ENCODE data around the gene AADAC.
"Not testable (repeated sequence)": the region's sequence is repeated elsewhere in the genome, so short reads cannot be mapped to it uniquely, and the experiment has no call there.

Gene AADAC, protein sequence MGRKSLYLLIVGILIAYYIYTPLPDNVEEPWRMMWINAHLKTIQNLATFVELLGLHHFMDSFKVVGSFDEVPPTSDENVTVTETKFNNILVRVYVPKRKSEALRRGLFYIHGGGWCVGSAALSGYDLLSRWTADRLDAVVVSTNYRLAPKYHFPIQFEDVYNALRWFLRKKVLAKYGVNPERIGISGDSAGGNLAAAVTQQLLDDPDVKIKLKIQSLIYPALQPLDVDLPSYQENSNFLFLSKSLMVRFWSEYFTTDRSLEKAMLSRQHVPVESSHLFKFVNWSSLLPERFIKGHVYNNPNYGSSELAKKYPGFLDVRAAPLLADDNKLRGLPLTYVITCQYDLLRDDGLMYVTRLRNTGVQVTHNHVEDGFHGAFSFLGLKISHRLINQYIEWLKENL

DNA sequence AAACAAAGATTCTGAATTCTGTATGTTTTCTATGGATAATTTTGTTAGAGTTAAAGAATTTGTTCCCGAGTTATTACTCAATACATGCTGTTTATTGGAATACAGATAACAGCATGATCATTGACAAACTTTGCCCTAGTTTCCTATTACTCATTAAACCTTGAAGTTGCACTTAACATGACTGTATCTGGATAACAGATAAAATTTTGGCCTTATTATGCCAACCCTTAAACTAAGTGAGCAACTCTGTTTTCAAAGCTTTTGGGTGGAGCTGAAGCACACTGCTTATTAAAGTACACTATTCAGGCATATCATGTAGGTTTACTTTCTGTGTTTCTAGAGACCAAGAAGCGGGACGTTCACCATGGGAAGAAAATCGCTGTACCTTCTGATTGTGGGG is at the start of gene AADAC:
Gene AADAC (plus strand): TSS at position 318 of the 400 bp plus-strand sequence. CDS start 47 bp downstream, at position 365.
- FAIRE-seq = no peak

DNA sequence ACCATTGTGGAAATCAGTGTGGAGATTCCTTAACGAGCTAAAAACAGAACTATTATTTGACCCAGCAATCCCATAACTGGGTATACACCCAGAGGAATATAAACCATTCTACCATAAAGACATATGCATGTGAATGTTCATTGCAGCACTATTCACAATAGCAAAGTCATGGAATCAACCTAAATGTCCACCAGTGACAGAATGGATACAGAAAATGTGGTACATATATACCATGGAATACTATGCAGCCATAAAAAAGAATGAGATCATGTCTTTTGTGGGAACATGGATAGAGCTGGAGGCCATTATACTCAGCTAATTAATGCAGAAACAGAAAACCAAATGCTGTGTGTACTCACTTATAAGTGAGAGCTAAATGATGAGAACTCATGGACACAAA is 49.2 kb upstream of the AADAC start:
- FAIRE-seq = not testable (repeated sequence)

- no peak for FAIRE-seq
These were observed 48.2 kb upstream of the AADAC start for GRCh38 chr3:151765685-151766084.

DNA sequence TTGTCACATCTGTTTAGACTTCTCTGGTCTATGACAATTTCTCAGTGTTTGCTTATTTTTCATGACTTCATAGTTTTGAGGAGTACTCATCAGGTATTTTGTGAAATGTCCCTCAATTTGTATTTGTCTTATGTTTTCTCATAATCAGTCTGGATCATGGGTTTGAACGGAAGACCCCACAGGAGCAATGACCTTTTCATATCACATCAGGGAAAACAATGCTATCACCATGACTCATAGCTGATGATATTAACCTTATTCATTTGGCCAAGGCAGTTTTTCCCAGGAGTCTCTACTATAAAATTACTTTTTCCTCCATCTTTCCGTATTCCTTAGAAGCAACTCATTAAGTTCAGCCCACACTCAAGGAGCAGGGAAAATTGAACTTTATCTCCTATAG is 47.5 kb upstream of the AADAC start:
- FAIRE-seq = no peak

DNA sequence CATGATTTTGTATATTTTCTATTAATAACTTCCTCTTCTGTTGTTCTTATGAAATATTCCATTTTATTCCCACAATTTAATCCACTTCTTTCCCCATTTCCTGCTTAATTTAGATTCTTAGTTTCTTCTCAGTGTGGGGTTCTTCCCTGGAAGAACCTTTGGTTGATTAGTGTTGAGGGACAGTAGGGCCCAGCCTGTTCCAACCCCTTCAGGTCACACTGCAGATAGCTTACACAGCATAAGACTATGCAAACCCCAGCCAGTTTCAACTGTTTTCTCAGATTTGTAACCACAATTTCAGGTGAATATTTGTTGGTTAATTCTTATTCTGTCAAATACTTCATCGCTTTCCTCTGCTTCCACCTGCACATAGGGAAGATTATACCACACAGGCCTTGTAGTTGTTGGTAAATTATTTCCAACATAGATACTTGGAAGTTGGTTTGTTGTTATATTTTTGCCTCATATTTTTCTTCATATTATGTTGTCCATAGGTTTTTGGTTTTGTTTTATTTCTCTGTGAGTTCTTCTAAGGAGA is 45.5 kb upstream of the AADAC start:
- no peak for FAIRE-seq

GRCh38 chr3:151769175-151769574 is 44.7 kb upstream of the AADAC start:
- no peak for FAIRE-seq

GRCh38 chr3:151770956-151771355 is 43.0 kb upstream of the AADAC start:
- FAIRE-seq = no peak

DNA sequence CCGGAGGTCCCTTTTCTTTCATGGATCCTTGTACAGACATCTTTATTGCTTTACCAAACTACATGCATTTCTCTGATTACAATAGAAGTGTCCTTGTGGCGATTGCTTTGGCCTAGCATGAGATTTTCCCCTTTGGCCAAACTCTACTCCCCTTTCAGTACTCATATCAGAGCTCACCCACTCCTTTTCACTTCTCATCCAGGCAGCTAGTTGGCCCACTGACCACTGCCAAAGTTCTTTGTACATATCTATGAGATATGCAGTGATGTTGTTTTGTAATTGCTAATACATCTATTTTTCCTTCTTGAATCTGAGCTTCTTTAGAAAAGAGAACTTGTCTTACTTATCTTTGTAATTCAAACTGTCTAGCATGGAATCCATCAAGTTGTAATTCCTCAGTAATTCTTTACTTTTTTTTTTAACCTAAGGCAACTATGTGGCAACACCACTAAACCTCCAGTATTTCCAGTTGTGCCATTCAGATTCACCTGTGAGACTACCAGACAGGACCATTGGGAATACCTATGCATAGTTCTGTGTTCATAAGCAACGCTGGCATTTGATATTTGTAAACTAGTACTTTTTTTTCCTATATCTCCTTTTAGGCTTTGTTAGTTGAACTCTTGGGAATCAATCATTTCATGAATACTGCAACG is 41.0 kb upstream of the AADAC start:
- FAIRE-seq = no peak

DNA sequence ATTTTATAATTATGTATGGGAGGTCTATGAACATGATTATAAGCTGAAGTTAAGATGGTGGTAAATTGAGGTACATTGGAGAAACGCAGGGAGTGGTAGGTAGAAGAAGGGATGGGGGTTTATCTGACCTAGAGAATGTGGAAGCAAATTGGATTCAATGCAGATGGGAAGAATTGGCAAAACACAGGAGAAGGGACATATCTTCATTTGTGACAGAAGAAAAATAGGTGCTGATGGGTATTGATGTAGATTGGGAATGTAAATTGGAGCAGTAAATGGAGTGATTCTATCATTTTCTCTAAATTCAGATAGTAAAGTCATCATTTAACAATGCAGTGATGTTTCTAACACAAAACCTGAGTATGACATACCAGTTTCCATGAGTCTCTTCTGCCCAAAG is 39.7 kb upstream of the AADAC start:
- no peak for FAIRE-seq

GRCh38 chr3:151774910-151775309 is 39.0 kb upstream of the AADAC start:
- no peak for FAIRE-seq

DNA sequence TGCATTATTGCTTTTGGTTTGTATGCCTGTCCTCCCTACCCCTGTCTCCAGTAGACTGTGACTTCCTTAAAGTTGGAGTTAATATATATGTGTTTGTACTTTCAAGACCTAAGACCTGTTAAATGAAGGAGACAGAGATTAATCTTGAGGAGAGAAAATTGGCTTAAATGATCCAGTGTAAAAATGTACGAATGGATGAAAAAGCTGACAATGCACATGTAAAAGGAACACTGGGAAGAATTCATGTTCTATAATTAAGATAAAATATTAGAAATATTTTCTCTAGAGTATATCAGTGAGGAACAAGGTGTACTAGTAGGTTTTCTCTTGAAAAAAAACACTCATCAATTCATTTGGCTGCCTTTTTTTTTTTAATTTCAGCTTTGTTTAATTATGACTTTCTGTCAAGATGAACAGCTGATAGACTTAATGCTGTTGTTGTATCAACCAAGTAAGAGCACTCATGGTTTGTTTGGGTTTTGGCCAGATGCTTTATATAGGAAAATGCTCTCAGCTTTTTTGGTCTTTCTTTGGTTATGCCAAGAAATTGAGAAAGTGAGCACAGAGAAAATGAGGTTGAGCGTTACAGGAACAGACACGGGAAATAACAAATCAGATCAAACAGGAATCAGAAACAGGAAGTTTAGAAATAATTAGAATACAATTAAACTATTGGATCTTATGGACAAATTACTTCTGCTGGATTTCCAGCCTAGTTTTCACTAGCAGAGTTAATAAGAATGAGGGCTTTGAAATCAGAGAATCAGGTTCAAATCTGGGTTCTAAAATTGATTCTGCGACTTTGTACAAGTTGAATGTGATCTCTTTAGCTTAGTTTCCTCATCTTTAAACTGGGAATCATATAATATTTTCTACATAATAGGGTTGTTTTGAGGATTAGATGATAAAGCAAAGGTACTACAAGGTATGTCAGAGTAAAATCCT is 38.3 kb upstream of the AADAC start:
- no peak for FAIRE-seq

- no peak for FAIRE-seq
These were observed 37.6 kb upstream of the AADAC start for GRCh38 chr3:151776259-151776740.

GRCh38 chr3:151777880-151778279 is 36.0 kb upstream of the AADAC start:
- FAIRE-seq = no peak

- no peak for FAIRE-seq
These were observed 26.3 kb upstream of the AADAC start for GRCh38 chr3:151787626-151788025.

DNA sequence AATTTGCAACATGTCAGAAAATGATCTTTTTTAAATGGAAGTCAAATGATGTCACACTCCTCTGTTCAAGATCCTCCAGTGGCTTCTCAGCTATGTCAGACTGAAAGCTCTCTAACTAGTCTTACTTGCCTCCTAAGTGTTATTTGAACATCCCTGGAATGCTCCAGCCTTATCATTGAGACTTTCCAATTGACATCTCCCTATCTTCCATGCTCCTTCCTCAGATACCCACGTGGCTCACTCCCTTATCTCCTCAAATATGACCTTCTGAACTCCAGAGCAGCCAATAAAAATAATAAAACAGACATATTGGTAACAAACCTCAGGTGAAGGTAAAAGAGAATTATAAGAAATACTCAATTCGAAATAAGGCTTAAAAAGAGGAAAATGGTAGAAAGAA is 25.5 kb upstream of the AADAC start:
- no peak for FAIRE-seq

DNA sequence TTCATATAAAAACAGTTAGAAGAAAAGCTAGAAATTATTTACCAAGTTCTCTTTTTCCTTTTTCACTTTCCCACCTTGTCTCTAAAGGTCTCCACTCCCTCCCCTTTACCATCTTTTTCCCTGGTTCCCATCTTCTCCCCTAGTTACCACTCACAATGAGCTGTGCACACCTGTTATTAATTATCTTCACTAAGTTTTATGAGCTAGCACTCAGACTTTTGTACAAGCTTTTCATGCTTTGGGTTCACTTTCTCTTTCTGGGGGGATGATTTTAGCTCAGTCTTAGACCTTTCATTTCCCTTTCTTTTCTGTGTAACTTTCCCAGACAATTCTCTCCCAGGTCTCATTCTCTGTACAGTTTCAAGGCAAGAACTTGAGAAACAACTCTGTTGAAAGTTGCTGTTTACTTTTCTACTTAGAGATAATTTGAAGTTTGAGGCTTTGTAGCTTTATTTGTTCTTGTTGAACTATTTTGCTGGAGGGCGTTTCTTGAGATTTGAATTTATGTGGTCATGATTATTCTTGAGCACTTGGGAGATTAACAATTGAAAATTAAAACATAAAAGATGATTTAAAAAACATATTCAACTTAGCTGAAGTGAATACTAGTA is 24.0 kb upstream of the AADAC start:
- no peak for FAIRE-seq

- not testable (repeated sequence) for FAIRE-seq
These were observed 23.2 kb upstream of the AADAC start for GRCh38 chr3:151790763-151791162.

DNA sequence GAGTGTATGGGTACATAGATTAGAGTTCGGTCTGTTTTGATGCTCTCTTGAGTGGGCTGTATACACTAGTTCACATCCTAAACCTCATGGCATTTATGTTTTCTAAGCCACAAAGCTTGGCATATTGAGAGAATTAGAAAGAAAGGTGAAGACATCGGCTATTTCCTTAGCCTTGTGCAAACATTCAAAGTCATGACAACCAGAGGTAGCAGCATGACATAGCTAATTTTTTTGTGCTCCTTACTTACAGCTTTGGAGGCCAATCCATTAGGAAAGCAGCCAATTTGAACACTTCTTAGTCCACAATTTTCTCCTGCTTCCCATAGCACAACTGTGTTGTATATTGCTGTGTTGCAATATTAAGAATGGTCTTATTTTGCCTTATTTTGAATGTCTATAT is 21.5 kb upstream of the AADAC start:
- FAIRE-seq = no peak

DNA sequence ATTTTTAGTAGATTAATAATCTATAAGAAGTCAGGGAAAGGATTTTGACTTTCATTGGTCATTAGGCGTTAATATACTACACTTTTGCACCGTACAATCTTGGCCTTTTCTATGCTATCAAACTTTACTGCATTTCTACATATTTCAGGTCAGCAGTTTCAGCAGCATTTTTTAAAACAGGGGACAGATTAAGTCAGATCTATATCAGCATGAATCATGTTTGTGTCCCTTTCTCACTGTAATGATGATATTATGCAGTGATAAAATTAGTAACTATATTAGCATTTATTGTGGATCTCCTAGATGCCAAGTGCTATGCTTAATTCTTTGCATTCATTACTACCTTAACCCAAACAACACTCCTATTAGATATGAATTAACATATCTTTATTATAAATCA is 20.3 kb upstream of the AADAC start:
- FAIRE-seq = no peak

DNA sequence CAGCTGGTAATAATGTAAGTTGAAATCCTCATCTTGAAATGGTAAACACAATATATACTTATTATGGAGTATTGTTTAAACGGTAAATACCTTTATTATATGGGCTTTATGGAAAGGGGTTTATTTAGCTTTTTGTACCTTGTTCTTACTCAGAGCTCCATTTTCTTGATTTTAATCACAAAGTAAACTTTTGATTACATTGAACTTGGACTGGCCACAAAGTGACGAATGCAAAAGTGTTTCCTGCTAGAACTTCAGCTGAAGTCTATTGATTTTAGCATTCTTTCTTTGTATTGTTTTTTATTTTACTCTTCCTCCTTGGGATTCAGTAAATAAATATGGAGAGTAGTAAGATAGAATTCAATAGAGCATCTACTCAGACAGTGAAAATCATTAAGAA is 19.8 kb upstream of the AADAC start:
- no peak for FAIRE-seq

GRCh38 chr3:151795276-151795675 is 18.6 kb upstream of the AADAC start:
- FAIRE-seq = no peak

- FAIRE-seq = no peak
These were observed 17.7 kb upstream of the AADAC start for GRCh38 chr3:151796105-151796680.

Data from islet of Langerhans (tissue), 1 donor.